PC-3 (cell line): ENCODE data around the gene DYNLT2. TPM values are rescaled to one million over a fixed set of nuclear protein-coding genes. Genes with fewer than 3 reads are reported as not detected.

Source experiments
- ATAC-seq: fragments of 200-7000 bp; cut with Tn5 transposase; 2 replicates; pipeline ENCODE4 v1.9.1; 2020; ENCODE audit warnings: mild to moderate bottlenecking, moderate library complexity
- BruUV-seq: library from RNA; stranded (reverse); fragments of 400-500 nt; replicated peaks from 2 replicates; lab custom pipeline; 2021; lab: Mats Ljungman, UMichigan
- CTCF ChIA-PET: fragments of 300-600 bp; sonication (Branson Sonifier 250); formaldehyde crosslinking; loops from one replicate; lab custom pipeline; 2022; ENCODE audit warnings: antibody characterized with exemption; lab: Charles Lee
- POLR2A ChIA-PET: fragments of 300-600 bp; sonication (Branson Sonifier 250); formaldehyde crosslinking; loops from one replicate; lab custom pipeline; 2022; ENCODE audit warnings: antibody characterized with exemption; ENCODE audit not compliant: unreplicated experiment; lab: Charles Lee
- DNase-seq: peaks from one replicate; pipeline ENCODE4 v3.0.0-alpha.2; 2015
- H2AFZ ChIP-seq: fragments of 300-600 bp; sonication (generic); 2 replicates; pipeline ENCODE4 v1.6.0; 2016; ENCODE audit warnings: antibody characterized with exemption, low read length
- H3F3A ChIP-seq: fragments of 300-600 bp; sonication (generic); one replicate; pipeline ENCODE4 v1.6.0; 2017; ENCODE audit warnings: antibody characterized with exemption, low read length, control low read depth, mild to moderate bottlenecking; ENCODE audit not compliant: unreplicated experiment
- H3K27ac ChIP-seq: fragments of 300-600 bp; sonication (generic); 2 replicates; pipeline ENCODE4 v1.5.1; 2016; ENCODE audit warnings: mild to moderate bottlenecking, low read length
- H3K27me3 ChIP-seq: fragments of 300-600 bp; sonication (generic); 2 replicates; pipeline ENCODE4 v1.6.1; 2016; ENCODE audit warnings: low read length, mixed read lengths
- H3K36me3 ChIP-seq: fragments of 300-600 bp; sonication (generic); 2 replicates; pipeline ENCODE4 v1.6.1; 2016; ENCODE audit warnings: low read depth, mixed run types, low read length, mixed read lengths
- H3K4me1 ChIP-seq: fragments of 300-600 bp; sonication (generic); 2 replicates; pipeline ENCODE4 v1.5.1; 2016; ENCODE audit warnings: low read length; ENCODE audit not compliant: insufficient read depth
- H3K4me2 ChIP-seq: fragments of 300-600 bp; sonication (generic); 2 replicates; pipeline ENCODE4 v1.6.0; 2016; ENCODE audit warnings: low read length
- H3K4me3 ChIP-seq: fragments of 300-600 bp; sonication (generic); 2 replicates; pipeline ENCODE4 v1.5.1; 2016; ENCODE audit warnings: mild to moderate bottlenecking, low read length, mixed read lengths
- H3K79me2 ChIP-seq: fragments of 300-600 bp; sonication (generic); 2 replicates; pipeline ENCODE4 v1.6.1; 2017; ENCODE audit warnings: low read length, mixed read lengths
- H3K9ac ChIP-seq: fragments of 300-600 bp; sonication (generic); 2 replicates; pipeline ENCODE4 v1.6.0; 2016; ENCODE audit warnings: mild to moderate bottlenecking, low read length
- H3K9me2 ChIP-seq: fragments of 300-600 bp; sonication (generic); replicated peaks from 2 replicates; pipeline ENCODE4 v1.6.1; 2016; ENCODE audit warnings: mixed run types, low read length, mixed read lengths
- H3K9me3 ChIP-seq: fragments of 300-600 bp; sonication (generic); 2 replicates; pipeline ENCODE4 v1.6.1; 2016; ENCODE audit warnings: low read length, mixed read lengths
- H4K20me1 ChIP-seq: fragments of 300-600 bp; sonication (generic); 2 replicates; pipeline ENCODE4 v1.6.1; 2016; ENCODE audit warnings: low read length, mixed read lengths
- EZH2 ChIP-seq: fragments of 300-600 bp; sonication (generic); IDR thresholded peaks from one replicate; pipeline ENCODE4 v1.6.1; 2017; ENCODE audit warnings: antibody characterized with exemption, mild to moderate bottlenecking, low read length; ENCODE audit not compliant: unreplicated experiment
- EZH2phosphoT487 ChIP-seq: fragments of 300-600 bp; sonication (generic); IDR thresholded peaks from 2 replicates; pipeline ENCODE4 v1.6.1; 2018; ENCODE audit warnings: mild to moderate bottlenecking, antibody characterized with exemption, low read length, borderline replicate concordance
- intact Hi-C: fragments of 100-400 bp; cut with micrococcal nuclease; formaldehyde crosslinking; loops from 2 replicates; pipeline ENCODE4 v1.9.0; 2023
- total RNA-seq: library from RNA; depleted of rRNA; stranded (reverse); fragments of >200 nt; gene quantifications from 2 replicates; pipeline ENCODE4 v1.2.3, GENCODE V29; 2014
- TF ChIP-seq, protein P1 (sequence below): fragments of 300-600 bp; sonication (generic); conservative IDR thresholded peaks from 2 replicates; pipeline ENCODE4 v1.5.1; 2017; ENCODE audit warnings: antibody characterized with exemption, low read depth, mild to moderate bottlenecking, low read length

The DYNLT2 gene
- total RNA-seq, 1 experiment from 2014 or later: 0.51 TPM

- Histone ChIP-seq H3K79me2 (peaks cover 62% of the 10 kb centered on the region), H3K4me3 (peak within 1 kb of the TSS; percentile 98), H3F3A (no peaks in the 10 kb centered on the region), H3K4me1 (peaks cover 23% of the 10 kb centered on the region), H3K9me2 (no peaks in the 10 kb centered on the region), H3K36me3 (no peaks in the 10 kb centered on the region; the same call in 1 of the 2 replicates), H3K27ac (peak within 1 kb of the TSS; percentile 75), H4K20me1 (peaks cover 23% of the 10 kb centered on the region), H2AFZ (peak within 1 kb of the TSS; percentile 79), H3K9ac (peak within 1 kb of the TSS; percentile 98), H3K27me3 (no peaks in the 10 kb centered on the region), H3K4me2 (peak within 1 kb of the TSS; percentile 96), H3K9me3 (no peaks in the 10 kb centered on the region)
- TF ChIP-seq, protein P1, sequence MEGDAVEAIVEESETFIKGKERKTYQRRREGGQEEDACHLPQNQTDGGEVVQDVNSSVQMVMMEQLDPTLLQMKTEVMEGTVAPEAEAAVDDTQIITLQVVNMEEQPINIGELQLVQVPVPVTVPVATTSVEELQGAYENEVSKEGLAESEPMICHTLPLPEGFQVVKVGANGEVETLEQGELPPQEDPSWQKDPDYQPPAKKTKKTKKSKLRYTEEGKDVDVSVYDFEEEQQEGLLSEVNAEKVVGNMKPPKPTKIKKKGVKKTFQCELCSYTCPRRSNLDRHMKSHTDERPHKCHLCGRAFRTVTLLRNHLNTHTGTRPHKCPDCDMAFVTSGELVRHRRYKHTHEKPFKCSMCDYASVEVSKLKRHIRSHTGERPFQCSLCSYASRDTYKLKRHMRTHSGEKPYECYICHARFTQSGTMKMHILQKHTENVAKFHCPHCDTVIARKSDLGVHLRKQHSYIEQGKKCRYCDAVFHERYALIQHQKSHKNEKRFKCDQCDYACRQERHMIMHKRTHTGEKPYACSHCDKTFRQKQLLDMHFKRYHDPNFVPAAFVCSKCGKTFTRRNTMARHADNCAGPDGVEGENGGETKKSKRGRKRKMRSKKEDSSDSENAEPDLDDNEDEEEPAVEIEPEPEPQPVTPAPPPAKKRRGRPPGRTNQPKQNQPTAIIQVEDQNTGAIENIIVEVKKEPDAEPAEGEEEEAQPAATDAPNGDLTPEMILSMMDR: no peak
- TF ChIP-seq EZH2phosphoT487 (no peak), EZH2 (no peak)
- POLR2A ChIA-PET: interaction anchor here (0.5 to 0.6 kb wide), 3 partner anchors 14 to 202 kb away, joined by 5 to 7 read pairs (median 6); no protein-coding TSS in a partner anchor
- intact Hi-C loops: loop anchor here (2.0 to 5.0 kb wide), 2 partner anchors 21 to 50 kb away; partner anchors contain the start of genes DYNLT2 and ERMARD
- DNase-seq (peak; percentile 93), ATAC-seq (peak; percentile 88)
- no TSS peak for BruUV-seq
- CTCF ChIA-PET: no interaction called here
Measured at GRCh38 chr6:169701954-169702839, 49.2 kb downstream of the DYNLT2 start, which contains the start of the genes C6orf120 and WDR27. C6orf120 (plus strand) TSS chr6:169702126; CDS start chr6:169702460, 334 bp downstream. WDR27 (minus strand) TSS chr6:169702029; CDS start chr6:169689005, 13,024 bp downstream.

DNA sequence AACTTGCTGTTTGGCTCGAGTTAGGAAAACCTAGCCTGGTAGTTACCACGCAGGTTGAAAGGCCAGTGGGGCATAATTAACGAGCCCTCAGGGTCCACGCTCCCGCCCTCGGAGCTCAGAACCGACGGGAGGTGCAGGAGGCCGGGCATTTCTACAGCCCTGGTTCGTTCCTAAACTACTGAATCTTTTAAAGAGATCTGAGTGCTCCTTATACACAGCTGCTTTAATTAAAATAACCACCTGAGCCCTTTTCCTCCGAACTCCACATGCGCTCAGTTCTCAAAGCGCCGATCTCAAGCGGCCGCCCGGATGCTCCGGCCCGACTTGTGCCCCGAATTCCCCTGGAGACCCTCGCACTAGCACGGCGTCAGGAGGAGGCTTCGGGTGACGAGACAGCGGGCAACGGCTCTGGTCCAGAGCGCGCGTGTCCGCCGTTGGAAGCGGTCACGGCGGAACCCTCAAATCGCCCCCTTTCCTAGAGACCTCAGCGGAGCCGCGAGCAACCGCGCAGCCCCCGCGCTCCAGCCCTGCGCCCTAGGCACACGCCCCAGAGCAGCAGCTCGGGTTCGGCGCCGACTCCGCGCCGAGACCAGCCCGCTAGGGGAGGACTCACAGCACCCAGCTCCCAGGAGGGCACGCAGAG lies 49.9 kb downstream of the DYNLT2 start:
- ATAC-seq (peak; percentile 3), DNase-seq (peak; percentile 6)
- peaks cover 62% of the 10 kb centered on the region for H3K79me2 ChIP-seq
- peak overlapping the region; percentile 98 for H3K4me3 ChIP-seq
- POLR2A ChIA-PET: interaction anchor here (0.6 to 1.0 kb wide), 4 partner anchors 14 to 665 kb away, joined by 6 to 7 read pairs (median 6); no protein-coding TSS in a partner anchor
- H3F3A ChIP-seq: no peaks in the 10 kb centered on the region
- H3K27ac ChIP-seq: peak overlapping the region; percentile 75
- no peaks in the 10 kb centered on the region for H3K27me3 ChIP-seq
- H3K4me2 ChIP-seq: peak overlapping the region; percentile 96
- CTCF ChIA-PET: no interaction called here
- no peaks in the 10 kb centered on the region for H3K9me2 ChIP-seq
- H3K4me1 ChIP-seq: peaks cover 23% of the 10 kb centered on the region
- TSS peak; percentile 73 for BruUV-seq
- intact Hi-C loops: loop anchor here (5.0 kb wide), 1 partner anchor 51 kb away; the partner anchor contains the start of genes DYNLT2 and ERMARD
- H2AFZ ChIP-seq: peak overlapping the region; percentile 79
- no peak for TF ChIP-seq EZH2
- TF ChIP-seq, protein P1: no peak
- TF ChIP-seq EZH2phosphoT487: no peak
- H3K9me3 ChIP-seq: no peaks in the 10 kb centered on the region
- no peaks in the 10 kb centered on the region; the same call in 1 of the 2 replicates for H3K36me3 ChIP-seq
- peaks cover 23% of the 10 kb centered on the region for H4K20me1 ChIP-seq
- peak overlapping the region; percentile 98 for H3K9ac ChIP-seq
